ENCODE data around the gene PHGDH.
"Not testable (repeated sequence)": the region's sequence is repeated elsewhere in the genome, so short reads cannot be mapped to it uniquely, and the experiment has no call there.

The PHGDH gene

DNA sequence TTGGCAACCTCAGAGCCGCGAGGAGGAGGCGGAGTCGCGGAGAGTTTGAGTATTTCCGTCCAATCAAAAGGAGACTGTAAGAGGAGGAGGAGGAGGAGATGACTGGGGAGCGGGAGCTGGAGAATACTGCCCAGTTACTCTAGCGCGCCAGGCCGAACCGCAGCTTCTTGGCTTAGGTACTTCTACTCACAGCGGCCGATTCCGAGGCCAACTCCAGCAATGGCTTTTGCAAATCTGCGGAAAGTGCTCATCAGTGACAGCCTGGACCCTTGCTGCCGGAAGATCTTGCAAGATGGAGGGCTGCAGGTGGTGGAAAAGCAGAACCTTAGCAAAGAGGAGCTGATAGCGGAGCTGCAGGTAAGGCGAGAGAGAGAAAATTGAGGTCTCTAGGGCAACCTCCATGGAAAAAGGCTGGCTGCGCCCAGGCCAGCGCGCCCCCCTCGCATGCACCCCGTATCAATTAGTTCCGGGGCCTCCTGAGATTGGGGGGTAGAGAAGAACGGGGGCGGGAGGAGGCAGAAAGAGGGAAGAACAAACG lies at the start of gene PHGDH:
PHGDH (plus strand) TSS at position 131 of the 538 bp plus-strand sequence; CDS start at position 220, 89 bp downstream.
- peak in 1 of 3 experiments; percentile 18 for DNase-seq (ENCODE audit: low read depth in 3 of 3)

DNA sequence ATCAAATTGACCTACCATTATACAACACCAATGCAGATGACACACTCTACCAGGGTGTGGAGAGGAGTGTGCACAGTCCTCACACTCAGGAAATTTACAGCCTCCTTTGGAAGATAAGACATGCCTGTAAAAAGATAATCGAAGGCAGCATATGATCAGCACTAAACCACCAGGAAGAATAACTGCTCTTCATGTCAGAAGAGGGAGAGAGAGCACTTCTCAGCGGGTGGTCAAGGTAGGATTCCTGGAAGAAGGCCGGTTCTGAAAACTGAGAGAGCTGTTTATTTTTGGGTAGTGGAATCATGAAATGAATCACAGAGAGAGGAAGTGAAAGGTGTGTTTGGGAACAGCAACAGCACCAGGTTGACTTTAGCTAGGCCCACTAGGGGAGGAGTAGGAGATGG lies 49.7 kb upstream of the PHGDH start:
- DNase-seq (ENCODE audit: low read depth in 3 of 3) = no peak

DNA sequence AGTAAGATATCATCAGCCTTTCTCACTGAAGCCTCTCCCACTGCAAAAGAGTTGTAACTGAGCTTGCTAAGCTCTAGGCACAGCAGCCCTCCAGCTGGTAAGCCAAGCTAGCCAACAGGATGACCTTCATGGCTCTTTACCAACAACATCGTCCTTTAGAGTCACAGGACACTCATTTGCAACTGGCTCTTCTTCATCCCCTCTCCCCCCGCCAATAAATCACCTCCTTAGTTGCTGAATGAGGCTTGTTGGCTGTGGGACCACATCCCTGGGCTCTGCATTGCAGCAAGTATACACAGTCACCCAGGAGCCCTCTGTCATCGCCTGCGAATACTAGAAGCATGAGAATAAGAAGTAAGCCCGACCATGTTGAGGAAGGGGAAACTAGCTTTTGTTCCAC lies 47.7 kb upstream of the PHGDH start:
- no peak for DNase-seq (ENCODE audit: low read depth in 3 of 3)

DNA sequence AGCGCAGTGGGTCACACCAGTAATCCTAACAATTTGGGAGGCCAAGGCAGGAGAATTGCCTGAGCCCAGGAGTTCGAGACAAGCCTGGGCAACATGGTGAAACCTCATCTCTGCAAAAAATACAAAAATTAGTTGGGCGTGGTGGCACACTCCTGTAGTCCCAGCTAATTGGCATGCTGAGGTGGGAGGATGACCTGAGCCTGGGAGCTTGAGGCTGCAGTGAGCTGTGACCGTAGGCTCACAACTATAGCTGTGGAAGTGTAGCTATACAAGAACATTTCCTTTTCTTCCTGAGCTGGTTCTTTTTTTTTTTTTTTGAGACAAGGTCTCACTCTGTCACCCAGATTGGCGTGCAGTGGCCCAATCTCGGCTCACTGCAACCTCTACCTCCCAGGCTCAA lies 44.6 kb upstream of the PHGDH start:
- DNase-seq (ENCODE audit: low read depth in 3 of 3) = no peak

DNA sequence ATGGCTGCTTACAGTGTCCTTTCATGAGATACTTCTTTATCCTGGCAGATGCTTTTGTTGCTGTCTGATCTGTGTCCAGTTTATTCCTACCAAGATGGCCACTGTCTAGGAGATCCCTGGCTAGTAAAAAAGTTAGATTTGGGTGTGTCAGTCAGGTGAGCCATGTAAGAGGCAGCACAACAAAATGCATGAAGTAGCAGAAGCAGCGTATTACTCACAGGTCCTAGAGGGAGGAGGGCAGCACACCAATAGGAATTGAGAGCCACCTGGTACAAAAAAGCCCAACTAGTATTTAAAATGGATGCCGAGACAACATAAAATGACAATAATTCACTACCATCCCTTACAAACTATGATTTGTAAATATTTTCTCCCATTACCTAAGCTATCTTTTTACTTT lies 40.8 kb upstream of the PHGDH start:
- no peak for DNase-seq (ENCODE audit: low read depth in 3 of 3)

DNA sequence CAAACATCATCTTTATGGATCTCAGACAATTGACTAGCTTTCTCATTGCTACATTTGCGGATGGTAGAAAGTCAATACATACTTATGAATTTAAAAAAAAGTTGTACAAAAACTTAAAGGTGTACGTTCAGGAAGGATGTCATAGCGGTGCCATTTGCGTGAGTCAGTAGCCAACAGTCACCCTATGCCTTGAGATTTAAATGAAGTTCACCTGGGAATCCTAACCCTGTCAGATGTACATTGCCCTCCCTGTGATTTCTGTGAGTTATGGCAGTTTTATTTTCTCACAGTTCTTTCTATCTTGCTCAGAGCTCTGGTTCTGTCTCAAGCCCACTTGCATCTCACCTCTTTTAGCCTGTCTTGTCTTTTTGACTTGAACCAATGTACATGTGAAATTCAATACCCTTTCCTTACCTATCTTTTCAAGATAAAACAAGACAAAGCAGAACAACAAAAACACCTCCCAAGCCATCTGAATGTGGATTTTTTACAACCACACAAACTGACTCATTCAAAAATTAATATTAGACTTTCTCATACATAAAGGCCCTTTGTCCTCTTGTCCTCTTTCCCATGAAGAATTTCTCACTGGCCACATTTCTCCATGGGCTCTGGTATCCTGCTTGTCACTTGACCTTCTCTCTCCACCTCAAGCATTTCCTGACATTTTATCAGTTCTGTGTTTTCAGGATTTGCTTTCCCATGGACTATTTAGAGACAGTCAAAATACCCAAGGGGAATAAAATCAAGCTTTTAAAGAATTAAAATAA lies 38.4 kb upstream of the PHGDH start:
- no peak for DNase-seq (ENCODE audit: low read depth in 3 of 3)

DNA sequence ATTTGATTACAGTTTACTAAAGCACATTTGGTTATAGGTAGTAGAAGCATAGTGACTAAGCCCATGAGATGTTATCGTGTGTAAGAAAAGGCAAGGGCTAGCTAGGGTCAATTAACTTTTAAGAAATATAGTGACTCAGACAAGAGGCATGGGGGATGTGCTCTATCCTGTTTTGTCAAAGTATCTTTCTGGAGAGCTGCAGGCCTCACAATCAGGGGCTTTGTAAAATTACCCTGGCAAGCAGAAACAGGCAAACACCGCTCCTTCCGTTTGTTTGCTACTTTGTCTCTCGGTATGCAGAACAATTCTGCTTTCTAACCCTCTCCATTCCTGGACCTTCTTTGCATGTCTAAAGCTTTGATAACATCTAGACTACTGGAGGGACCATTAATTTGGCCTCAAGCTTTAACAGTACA lies 37.6 kb upstream of the PHGDH start:
- no peak for DNase-seq (ENCODE audit: low read depth in 3 of 3)

DNA sequence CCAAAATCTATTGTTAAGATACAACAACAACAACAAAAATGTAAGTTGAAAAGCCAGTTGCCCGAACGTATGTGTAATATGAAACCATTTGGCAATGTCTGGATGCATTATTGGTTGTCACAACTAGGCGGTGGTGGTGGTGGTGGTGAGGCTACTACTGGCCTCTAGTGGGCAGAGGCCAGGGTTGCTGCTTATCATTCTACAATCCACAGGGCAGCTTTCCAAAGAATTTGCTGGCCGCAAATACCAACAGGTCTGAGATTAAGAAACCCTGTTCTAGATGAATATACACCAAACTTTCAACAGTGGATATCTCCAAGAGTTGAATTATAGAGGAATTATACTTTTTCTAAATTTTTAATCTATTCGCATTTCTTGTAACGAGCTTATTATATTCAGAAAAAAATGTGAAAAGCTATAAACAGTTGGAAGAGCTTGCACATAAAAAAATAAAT lies 36.9 kb upstream of the PHGDH start:
- DNase-seq (ENCODE audit: low read depth in 3 of 3) = peak in 1 of 3 experiments; percentile 9

DNA sequence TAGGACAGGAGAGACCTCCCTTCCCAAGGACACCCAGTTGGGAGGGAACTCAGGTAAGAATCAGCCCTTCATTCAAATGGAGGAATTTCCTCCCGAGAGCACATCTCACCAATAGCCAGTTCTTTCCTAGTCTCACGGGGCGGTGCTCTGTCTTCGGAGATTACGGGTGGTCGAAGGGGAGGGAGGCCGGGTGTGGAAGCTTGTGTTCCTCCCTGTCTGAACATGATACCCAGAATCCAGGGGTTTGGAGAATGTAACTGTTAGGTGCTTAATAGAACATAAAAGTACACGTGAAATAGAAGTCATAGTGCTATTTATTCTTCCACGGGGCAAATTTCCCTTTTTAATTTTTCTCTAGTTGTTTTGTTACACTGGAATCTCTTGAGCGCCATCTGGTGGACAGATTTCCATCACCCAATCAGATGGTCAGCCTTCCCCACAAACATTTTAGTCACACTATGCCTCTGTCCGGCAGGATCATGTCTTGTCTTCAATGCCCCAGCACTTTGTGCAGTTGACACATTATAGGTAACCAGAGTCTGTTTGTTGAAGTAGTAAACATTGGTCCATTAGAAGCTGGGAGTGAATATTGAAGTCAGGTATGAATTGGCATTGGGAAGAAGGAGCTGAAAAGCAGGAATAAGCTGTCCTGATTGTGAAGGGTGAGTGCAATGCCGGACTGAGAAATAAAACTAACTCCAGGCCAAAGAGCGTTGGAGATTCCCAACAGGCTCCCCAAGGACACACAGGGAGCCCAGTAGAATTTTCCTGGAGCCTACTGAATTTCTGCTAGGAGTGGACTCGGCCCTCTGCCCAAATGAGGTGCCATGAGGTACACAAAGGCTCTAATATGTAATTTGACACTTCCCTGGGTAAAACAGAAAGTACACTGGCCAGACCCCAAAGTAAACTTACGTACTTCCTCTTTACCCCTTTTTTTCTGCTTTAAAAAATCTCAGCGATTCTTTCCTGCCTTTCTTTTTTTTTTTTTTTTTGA lies 36.1 kb upstream of the PHGDH start:
- DNase-seq (ENCODE audit: low read depth in 3 of 3) = peak; percentile 17 to 40 (median 23)

DNA sequence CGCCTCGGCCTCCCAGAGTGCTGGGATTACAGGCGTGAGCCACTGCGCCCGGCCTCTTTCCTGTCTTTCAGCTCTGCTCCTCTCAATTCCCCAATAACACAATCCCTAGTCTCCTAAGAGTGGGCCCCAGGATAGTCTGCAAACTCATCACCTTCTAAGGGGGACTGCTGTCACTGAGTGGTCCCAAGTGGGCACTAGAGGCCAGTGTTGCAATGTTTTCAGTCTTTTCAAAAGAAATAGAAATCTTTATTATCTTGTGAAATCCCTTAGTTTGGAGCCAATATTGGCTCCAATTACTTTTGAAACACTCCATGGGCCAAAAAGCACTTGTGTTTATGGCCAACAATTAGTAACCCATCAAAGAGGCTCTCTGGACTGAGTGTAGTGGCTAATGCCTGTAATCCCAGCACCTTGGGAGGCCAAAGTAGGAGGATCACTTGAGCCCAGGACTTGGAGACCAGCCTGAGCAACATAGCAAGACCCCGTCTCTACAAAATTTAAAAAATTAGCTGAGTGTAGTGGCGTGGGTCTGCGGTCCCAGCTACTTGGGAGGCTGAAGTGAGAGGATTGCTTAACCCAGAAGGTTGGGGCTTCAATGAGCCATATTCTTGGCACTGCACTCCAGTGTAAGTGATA lies 35.0 kb upstream of the PHGDH start:
- no peak for DNase-seq (ENCODE audit: low read depth in 3 of 3)

DNA sequence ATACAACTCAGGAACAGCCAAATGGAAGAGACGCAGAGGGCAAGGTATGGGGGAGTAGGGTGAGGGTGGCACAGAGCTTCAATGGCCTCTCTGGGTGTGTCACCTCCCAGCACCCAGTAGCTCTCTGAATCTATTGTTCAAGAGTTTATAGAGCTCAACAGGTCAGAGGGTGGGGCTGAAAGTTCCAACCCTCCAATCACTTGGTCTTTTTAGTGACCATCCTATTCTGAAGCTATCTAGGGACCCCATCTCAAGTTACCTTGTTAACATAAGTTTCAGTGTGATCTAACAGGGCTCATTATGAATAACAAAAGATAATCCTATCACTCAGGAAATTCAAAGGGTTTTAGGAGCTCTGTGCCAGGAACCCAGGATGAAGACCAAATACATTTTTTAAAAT lies 32.5 kb upstream of the PHGDH start:
- DNase-seq (ENCODE audit: low read depth in 3 of 3) = no peak

DNA sequence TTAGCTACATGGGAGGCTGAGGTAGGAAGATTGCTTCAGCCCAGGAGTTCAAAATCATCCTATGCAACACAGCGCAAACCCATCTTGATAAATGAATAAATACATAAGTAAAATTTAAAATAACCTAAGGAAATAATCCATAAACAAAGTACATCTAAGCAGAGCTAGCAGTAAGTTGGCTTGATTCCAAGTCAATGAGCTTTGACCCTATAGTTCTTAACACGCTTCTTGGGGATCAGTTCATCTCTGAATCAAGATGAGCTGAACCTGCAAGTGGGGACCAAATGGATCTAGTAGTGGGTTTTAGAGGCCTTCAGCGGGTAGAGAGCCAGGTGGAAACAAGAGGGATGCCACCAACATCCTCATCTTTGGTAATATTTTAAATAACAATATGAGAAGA lies 31.5 kb upstream of the PHGDH start:
- no peak for DNase-seq (ENCODE audit: low read depth in 3 of 3)

DNA sequence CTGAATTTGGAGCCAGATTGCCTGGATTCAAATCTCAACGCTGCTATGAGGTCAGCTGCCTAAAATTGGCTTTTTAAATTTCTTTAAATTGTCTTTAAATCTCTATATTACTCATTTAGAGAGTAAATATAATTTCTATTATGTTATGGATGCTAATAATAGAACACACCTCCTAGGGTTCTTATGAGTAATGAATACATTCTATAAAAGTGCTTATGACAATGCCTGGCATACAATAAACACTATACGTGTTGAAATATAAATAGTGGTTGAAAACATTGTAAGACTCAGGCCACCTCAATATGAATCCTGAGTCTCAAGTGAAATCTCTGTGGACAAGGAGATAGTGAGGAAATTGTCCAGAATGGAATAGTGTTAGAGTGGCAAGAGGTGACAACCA lies 31.0 kb upstream of the PHGDH start:
- DNase-seq (ENCODE audit: low read depth in 3 of 3) = no peak

DNA sequence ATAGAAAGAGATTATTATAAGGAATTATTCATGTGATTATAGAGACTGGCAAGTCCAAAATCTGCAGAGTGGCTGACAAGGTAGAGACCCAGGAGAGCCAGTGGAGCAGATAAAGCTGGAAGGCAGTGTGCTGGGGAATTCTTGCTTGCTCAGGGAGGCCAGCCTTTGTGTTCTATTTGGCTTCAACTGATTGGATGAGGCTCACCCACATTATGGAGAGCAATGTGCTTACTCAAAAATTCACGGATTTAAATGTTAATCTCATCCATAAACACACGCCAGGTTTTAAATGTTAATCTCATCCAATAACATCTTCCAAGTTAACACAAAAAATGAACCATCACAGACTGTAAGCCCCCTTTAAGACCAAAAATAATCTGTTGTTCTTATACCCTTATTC lies 30.2 kb upstream of the PHGDH start:
- DNase-seq (ENCODE audit: low read depth in 3 of 3) = no peak

DNA sequence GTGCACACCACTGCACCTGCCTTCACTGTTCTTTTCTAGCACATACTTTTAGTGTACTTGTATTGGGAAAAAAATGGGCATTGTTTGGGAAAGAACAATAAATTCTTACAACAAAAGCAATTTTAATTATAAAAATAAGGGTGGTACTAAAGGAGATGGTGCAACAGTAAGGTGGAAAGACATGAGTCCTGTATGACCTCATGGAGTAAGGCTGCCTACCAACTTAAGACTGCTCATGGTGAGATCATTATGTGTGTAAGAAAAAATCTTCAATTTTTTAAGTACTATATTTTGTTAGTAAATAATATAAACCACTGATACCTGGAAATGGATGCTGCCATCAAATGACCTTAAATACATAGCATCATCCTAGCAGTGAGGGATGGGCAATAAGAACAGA lies 29.6 kb upstream of the PHGDH start:
- no peak for DNase-seq (ENCODE audit: low read depth in 3 of 3)

DNA sequence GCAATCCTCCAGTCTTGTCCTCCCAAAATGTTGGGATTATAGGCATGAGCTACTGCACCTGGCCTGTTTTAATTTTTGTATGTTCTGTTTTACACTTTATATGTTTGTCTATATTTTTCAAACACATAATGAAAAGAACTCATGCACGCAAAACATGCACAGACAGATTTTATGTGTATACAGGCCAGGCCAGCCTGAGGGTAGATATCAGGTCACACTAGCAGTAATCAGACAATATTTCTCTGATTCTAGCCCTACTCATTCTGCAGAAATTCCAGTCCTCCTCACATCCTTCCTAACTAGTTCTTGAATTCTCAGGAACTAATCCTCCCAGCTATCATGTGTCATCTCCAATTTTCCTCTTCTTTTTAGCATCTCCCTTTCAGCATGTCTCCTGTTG lies 27.8 kb upstream of the PHGDH start:
- DNase-seq (ENCODE audit: low read depth in 3 of 3) = no peak

DNA sequence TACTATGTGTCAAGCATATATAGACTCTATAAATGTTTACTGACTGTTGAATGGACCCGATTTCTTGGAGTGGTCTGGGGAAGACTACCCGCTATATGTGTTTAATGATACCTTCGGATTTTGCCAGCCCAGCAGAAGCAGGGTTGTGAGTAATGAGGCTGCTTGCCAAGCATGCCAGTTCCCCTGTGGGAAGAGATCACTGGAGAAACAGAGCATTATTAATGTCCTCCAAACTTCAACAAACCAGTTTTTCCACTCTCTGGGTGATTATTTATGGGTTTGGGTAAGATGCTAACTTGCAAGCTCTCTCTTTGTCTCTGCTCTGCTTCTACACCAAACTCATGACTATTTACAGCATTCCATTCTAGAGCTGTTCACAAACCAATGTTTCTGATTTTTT lies 25.1 kb upstream of the PHGDH start:
- no peak for DNase-seq (ENCODE audit: low read depth in 3 of 3)

DNA sequence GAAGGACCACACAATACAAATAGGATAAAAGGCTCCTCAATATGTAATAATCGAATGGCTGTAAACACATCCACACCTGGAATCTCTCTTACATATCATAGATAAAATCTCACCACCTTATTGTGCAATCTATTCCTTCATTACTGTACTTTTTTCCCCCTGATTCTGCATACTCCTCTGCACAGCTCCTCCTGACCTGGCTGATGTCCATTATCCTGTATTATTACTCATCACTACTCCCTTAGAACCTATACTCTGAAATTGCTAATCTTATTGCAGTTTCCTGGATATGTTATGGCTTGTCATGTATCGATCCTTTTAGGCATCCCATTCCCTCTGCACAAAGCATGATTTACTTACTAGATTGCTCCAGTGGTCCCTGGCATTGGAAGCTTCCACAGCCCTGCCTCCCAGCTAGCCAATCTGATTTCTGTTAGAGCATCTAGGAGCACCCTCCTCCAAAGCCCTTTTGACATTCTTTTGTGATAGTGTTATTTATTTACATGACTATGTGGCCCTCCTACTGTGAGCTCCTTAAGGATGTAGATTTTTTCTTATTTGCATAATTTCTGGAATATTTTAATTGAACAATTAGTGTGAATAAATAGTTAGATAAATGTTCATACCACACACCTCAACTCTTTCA lies 24.2 kb upstream of the PHGDH start:
- no peak for DNase-seq (ENCODE audit: low read depth in 3 of 3)

DNA sequence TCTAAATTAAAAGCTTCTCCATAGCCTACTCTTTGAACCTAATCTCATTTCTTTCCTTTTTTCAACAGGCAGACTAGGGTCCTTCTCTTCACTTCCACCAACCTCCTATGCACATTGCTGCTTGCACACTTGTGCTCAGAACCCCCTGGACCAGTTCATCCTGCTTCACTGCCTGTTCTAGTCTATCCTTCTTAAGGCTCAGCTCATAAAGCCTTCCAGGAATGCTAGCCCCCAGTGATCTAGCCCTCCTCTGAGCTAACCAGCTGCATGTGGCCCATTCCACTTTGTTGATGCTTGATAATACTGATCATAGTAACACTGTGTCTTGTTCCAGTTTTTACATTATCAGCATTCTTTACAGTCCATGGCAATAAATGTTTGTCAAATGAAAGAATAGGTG lies 22.9 kb upstream of the PHGDH start:
- DNase-seq (ENCODE audit: low read depth in 3 of 3) = no peak

DNA sequence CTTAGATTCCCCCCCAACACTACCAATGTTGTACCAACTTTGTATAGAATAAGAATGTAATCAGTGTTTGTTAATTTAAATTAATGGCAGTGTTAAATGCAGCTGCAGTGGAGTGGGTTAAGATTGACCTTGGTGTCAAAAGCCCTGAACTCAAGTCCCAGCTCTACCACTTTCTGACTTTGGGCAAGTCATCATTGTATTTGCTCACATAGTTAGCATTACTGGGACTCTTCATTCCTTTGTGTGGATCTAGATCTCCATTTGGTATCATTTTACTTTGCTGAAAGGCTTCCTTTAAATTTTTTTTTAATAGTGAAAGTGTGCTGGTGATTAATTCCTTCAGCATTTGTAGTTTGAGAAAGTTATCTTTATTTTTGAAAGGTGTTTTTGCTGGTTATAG lies 22.2 kb upstream of the PHGDH start:
- no peak for DNase-seq (ENCODE audit: low read depth in 3 of 3)

DNA sequence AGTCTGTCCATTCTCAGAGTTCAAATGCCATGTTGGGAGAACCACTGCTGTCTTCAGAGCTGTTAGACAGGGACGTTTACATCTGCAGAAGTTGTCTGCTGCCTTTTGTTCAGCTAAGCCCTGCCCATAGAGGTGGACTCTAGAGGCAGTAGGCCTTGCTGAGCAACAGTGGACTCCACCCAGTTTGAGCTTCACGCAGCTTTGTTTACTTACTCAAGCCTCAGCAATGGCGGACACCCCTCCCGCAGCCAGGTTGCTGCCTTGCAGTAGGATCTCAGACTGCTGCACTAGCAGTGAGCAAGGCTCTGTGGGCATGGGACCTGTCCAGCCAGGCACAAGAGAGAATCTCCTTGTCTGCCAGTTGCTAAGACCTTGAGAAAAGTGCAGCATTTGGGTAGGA lies 14.9 kb upstream of the PHGDH start:
- DNase-seq (ENCODE audit: low read depth in 3 of 3) = not testable (repeated sequence)

Measured in stimulated activated CD4-positive, alpha-beta T cell treated with anti-CD3 and anti-CD28 coated beads, TNF-alpha, amount 100 ng/mL, for 4 hours (primary cell).